Measurements from ENCODE around the gene PACSIN1. TPM values are rescaled to one million over a fixed set of nuclear protein-coding genes. Genes with fewer than 3 reads are reported as not detected.

The PACSIN1 gene
- total RNA-seq, 1 experiment from 2014 or later = not detected

DNA sequence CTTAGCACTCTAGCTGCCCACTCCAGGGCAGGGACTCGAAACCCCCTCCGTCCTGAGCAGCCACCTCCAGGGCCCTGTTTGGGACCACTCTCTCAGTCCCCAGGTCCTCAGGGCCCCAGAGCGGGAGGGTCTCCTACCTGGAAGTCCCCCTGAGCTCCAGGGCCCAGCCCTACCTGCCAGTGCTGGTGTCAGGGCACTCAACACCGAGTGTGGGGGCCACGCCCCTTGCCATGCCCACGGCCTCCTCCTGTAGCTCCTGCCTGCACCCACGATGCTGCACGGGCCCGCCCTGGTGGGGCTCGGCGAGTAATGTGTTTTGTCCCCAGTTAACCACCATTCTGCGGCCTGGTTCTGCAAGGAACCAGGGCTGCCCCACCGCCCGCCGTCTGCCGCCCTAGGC lies 68.8 kb downstream of the PACSIN1 start:
- in situ Hi-C loops (cut with HindIII; ENCODE audit: low pct_unique_long_range_greater_than_20kb, low sequenced_read_pairs) = no loop called here
- no peak for DNase-seq (ENCODE audit: low read depth)

DNA sequence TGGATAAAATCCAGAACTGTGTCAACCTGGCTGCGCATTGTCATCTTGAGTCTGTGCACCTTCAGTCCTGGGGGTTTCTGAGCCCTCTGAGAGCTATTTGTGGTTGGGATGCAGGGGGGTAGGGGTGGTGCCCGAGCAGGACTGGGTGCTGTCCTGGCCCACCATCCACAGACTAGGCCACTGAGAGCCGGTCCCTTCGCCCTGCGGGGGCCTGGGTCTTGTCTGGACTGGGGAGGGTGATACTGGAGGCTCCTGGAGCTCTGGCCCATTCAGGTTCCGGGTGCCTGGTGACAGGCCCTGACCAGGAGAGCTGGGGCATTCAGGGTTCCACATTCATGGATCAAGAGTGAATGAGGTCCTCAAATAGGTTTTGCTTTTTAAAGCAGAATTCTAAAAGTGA lies 69.3 kb downstream of the PACSIN1 start:
- in situ Hi-C loops (cut with HindIII; ENCODE audit: low pct_unique_long_range_greater_than_20kb, low sequenced_read_pairs) = no loop called here
- DNase-seq (ENCODE audit: low read depth) = no peak

GRCh38 chr6:34535646-34536045 lies 69.8 kb downstream of the PACSIN1 start:
- DNase-seq (ENCODE audit: low read depth) = no peak
- in situ Hi-C loops (cut with HindIII; ENCODE audit: low pct_unique_long_range_greater_than_20kb, low sequenced_read_pairs) = no loop called here

GRCh38 chr6:34536251-34536958 lies 70.5 kb downstream of the PACSIN1 start:
- no peak for DNase-seq (ENCODE audit: low read depth)
- in situ Hi-C loops (cut with HindIII; ENCODE audit: low pct_unique_long_range_greater_than_20kb, low sequenced_read_pairs) = no loop called here

GRCh38 chr6:34536959-34537848 lies 71.3 kb downstream of the PACSIN1 start:
- in situ Hi-C loops (cut with HindIII; ENCODE audit: low pct_unique_long_range_greater_than_20kb, low sequenced_read_pairs) = no loop called here
- no peak for DNase-seq (ENCODE audit: low read depth)

DNA sequence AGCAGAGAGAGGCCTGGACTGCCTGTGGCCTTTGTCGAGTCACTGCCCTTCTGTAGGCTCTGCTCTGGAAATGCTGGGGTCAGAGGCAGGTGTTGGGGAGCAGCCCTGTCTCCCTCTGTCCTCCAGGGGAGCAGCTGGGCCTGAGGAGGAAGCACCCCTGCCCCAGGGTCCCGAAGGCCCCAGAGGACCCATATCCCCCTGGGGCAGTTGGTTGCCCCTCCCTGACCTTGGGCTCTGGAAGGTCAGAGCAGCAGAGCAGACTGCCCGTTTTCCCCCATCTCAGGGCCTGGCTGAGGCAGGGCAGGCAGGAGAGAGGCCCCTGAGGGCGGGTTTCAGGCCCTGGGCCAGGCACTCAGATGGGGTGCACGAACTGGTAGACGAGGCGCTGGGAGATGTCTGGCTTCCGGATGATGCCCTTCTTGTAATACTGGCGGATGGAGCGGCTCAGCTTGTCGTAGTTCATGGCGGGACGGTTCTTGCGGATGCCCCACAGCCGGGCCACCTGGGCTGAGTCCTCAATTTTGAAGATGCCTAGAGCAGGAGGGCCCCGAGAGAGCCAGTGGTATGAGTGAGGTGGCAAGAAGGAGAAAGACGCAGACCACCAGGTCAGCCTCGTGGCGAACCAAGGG lies 72.2 kb downstream of the PACSIN1 start:
- DNase-seq (ENCODE audit: low read depth) = no peak
- in situ Hi-C loops (cut with HindIII; ENCODE audit: low pct_unique_long_range_greater_than_20kb, low sequenced_read_pairs) = no loop called here

DNA sequence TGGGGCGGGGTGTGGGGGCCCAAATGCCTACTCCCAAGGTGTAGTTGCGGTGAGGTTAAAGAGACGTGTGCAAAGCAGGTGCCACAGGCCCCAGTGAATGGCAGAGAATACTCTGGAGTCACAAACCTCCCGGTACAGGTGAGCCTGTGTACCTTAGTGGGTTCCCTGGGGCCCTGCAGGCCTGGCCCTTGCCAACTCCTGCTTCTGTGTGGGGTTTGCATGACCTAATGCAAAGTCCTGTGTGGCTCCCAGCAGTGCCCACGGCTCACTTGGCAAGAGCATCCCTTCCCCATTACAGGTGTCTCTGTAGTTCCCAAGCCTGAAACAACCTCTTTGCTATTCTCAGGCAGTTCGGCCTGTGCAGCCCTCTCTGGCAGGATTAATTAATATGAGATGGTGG lies 72.7 kb downstream of the PACSIN1 start:
- no peak for DNase-seq (ENCODE audit: low read depth)
- in situ Hi-C loops (cut with HindIII; ENCODE audit: low pct_unique_long_range_greater_than_20kb, low sequenced_read_pairs) = no loop called here

DNA sequence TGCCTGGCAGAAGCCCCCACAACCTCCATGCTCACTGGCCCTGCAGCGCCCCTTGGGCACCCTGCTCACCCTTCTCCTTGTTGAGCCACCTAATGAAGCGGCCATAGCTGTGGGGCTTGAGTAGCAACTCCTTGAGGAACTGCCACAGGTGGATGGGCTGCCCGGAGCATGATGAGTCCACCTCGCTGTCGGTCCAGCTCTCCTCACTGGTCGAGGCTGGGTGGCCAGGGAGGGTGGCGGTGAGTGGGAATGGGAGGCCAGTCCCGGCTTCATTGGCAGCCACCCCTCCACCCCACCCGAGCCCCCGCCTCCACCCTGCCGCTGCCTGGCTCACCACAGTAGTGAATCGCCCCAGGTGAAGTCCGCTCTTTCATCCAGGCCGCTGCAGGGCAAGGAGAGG lies 73.3 kb downstream of the PACSIN1 start:
- no peak for DNase-seq (ENCODE audit: low read depth)

DNA sequence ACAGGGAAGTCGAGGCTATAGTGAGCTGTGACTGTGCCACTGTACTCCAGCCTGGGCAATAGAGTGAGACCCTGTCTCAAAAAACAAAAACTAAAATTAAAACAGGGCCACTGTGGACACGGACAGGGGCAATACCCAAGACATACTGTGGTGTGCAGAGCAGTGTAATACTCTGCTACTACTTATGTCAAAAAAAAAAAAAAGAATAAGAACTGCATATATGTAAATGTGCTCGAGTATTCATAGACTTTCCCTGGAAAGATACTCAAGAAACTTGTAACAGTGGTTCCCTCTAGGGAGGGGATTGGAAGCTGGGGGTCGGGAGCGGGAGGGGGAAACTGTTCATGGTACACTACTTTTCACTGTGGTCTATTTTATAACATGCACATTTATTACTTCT lies 74.3 kb downstream of the PACSIN1 start:
- in situ Hi-C loops (cut with HindIII; ENCODE audit: low pct_unique_long_range_greater_than_20kb, low sequenced_read_pairs) = no loop called here

More for the DNA sequence above, 73.3 kb downstream of the PACSIN1 start:
- in situ Hi-C loops (cut with HindIII; ENCODE audit: low pct_unique_long_range_greater_than_20kb, low sequenced_read_pairs) = no loop called here

GRCh38 chr6:34540841-34541240 lies 75.0 kb downstream of the PACSIN1 start:
- no peak for DNase-seq (ENCODE audit: low read depth)
- in situ Hi-C loops (cut with HindIII; ENCODE audit: low pct_unique_long_range_greater_than_20kb, low sequenced_read_pairs) = no loop called here

More for the DNA sequence above, 74.3 kb downstream of the PACSIN1 start:
- DNase-seq (ENCODE audit: low read depth) = no peak

DNA sequence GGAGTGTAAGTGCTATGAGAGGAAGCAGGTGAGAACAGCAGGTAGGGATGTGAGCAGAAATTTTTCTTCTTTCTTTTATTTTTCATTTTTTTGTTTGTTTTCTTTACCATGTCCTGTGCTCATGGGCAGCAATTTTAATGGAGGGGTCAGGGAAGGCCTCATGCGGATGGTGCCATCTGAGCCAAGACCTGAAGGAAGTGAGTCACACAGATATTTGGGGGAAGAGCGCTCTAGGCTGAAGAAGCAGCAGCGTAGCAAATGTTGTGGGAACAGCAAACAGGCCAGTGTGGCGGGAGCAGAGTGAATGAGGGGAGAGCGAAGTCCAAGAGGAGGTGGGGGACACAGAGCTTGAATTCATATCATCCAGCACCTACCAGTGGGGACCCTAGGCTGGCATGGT lies 77.5 kb downstream of the PACSIN1 start:
- in situ Hi-C loops (cut with HindIII; ENCODE audit: low pct_unique_long_range_greater_than_20kb, low sequenced_read_pairs) = no loop called here
- no peak for DNase-seq (ENCODE audit: low read depth)

GRCh38 chr6:34544052-34544604 lies 78.3 kb downstream of the PACSIN1 start:
- no peak for DNase-seq (ENCODE audit: low read depth)
- in situ Hi-C loops (cut with HindIII; ENCODE audit: low pct_unique_long_range_greater_than_20kb, low sequenced_read_pairs) = no loop called here

DNA sequence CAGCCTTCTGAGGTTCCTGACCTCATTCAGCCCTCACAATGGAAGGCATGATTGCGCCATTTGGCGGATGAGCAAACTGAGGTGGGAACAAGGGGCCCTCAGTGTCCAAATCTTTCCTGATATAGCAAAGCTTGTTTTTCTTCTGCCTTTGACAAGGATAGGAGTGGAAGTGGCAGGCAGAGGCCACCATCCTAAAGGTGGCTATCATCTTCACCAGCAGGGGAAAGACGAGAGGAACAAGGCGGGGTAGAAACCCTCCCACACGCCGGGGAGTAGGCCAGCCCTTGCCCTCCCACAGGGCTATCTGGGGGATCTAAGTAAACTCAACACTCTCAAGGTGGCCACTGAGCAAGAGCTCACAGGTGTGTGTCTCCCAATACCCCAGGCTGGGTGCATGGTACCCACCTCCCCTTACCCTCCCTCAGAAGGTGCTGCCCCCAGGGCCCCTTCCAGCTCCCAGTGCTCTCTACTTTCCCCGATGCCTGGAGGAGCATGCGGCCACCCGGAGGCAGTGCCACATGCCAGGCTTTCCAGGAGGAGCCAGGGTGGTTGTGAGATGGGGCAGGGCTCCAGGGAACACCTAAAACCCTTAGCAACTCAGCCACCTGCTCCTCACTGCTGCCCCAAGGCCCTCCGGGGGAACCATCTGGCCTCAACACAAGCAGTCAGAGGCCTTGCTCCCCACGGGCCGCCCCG lies 79.0 kb downstream of the PACSIN1 start:
- in situ Hi-C loops (cut with HindIII; ENCODE audit: low pct_unique_long_range_greater_than_20kb, low sequenced_read_pairs) = no loop called here
- DNase-seq (ENCODE audit: low read depth) = no peak

DNA sequence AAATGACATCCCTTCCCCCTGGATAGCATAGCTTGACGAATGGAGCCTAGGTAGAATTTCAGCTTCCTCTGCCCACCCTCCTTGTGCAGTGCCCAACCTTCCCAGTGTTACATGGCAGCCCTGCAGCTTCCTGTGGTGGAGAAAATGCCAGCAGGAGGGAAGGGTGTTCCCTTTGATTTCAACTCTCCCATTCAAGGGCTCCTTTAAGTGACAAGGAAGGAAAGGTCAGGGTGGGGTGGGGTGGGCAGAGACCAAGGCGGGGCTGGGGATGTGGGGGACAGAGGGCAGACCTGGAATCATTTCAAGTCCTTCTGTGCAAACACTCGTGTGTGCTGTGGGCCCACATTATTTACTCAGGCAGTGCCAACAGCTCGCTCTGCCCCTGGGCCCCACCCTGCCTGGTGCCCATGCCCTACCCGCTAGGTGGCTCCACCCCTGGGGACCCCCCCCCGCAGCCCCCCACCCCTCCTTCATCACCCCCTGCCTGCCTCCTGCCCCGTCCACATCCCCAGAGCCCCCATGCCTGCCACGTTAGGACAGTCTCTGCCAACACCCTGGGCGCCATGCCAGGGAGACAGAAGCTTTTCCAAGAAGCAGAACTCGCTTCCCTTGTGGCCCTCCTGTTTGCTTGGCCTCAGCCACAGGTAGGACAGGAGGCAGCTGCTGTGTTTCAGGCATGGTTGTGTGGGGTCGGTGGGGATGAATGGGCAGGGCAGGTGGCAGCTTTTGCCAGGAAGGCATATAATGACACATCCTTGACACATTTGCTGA lies 80.9 kb downstream of the PACSIN1 start:
- no peak for DNase-seq (ENCODE audit: low read depth)
- in situ Hi-C loops (cut with HindIII; ENCODE audit: low pct_unique_long_range_greater_than_20kb, low sequenced_read_pairs) = no loop called here

DNA sequence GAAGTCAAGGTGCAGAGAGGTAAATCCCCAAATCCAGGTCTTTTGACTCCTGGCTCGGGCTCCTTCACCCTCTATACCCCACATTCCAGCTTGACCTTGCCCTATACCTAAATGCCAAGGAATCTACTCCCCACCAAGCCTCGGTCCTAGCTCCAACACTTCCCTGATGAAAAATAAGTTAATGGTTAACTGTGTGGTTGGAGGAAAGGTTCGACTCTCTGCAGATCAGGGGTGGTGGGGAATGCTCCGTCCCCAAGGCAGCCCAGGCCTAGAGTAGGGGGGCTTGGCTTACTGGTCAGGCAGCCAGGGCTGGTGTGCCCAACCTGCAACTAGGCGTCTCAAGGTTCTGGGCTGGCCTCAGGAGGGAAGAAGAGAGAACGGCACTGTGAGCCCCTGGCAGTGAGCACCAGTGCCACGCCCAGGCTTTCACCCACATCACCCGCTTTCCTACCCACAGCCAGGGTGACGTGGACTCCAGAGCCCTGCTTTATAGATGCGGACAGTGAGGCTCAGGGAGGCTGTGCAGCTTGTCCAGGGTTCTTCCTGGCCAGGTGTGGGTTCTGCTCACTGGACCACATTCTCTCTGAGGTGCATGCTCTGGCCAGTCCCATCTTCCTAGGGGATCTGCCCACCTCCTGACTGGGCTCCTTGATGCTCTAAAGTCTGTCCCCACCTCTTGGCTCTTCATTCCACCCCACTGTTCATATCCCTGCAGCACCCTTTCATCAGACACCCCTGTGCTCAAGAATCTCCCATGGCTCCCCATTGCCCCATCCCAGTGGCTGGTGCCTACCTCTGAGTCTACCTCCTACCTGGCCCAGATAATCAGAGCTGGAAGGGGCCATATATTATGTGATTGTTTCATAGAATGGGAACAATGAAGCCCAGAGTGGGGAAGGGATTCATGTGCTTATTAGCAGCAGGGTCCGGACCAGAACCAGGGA lies 82.1 kb downstream of the PACSIN1 start:
- no peak for DNase-seq (ENCODE audit: low read depth)
- in situ Hi-C loops (cut with HindIII; ENCODE audit: low pct_unique_long_range_greater_than_20kb, low sequenced_read_pairs) = no loop called here

DNA sequence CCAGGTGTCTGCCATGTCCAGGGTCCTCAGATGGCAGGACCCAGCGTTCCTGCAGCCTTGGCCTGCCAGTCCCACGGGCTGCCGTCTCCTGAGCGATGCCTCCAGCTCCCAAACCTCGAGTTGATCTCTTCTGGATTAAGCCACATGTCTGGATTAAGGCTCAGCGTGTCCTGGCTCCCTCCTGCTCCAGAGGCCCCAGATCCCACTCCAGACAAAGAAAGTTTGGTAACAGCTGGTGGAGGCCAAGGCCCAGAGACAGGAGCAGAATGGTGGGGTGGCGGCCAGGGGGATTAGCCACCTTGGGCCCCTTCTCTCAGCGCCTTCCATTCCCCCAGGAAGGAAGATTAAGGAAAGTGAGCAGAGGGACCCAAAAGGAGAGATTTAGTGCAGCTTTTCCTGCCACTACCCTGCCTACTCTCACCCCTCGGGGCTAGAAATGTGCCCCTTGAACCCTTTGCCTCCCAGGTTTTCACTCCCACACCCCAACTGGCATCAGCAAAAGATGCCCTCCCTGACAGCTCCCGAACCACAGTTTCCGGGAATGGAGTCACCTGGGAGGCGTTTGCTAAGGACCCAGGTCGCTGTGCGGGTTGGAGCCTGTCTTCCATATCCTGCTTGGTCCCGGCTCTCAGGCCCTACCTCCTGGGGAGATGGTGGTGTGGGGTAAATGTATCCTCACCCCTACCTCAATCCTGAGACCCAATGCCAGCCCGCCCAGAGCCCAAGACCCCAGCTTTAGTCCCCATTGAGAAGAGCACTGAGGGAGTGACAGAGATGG lies 83.3 kb downstream of the PACSIN1 start:
- no peak for DNase-seq (ENCODE audit: low read depth)
- in situ Hi-C loops (cut with HindIII; ENCODE audit: low pct_unique_long_range_greater_than_20kb, low sequenced_read_pairs) = no loop called here

Data from Caki2 (cell line).